HFF-Myc (cell line): ENCODE data around the gene TDRD1.

Experiments used
- DNase-seq: peaks from one replicate; pipeline ENCODE4 v3.0.0-alpha.2; 2011; ENCODE audit warnings: low read depth; ENCODE audit errors: extremely low read depth
- H3K4me3 ChIP-seq: replicated peaks from 2 replicates; pipeline ENCODE4 v1.5.1; 2011; ENCODE audit warnings: low read depth, mild to moderate bottlenecking, control low read depth, low read length
- TF ChIP-seq, protein P1 (sequence below): IDR thresholded peaks from 2 replicates; pipeline ENCODE4 v1.5.1; 2012; ENCODE audit warnings: mild to moderate bottlenecking, low read depth, low read length, control low read depth; ENCODE audit errors: missing control alignments

Gene TDRD1

GRCh38 chr10:114274616-114275453 lies 95.7 kb downstream of the TDRD1 start:
- TF ChIP-seq, protein P1, sequence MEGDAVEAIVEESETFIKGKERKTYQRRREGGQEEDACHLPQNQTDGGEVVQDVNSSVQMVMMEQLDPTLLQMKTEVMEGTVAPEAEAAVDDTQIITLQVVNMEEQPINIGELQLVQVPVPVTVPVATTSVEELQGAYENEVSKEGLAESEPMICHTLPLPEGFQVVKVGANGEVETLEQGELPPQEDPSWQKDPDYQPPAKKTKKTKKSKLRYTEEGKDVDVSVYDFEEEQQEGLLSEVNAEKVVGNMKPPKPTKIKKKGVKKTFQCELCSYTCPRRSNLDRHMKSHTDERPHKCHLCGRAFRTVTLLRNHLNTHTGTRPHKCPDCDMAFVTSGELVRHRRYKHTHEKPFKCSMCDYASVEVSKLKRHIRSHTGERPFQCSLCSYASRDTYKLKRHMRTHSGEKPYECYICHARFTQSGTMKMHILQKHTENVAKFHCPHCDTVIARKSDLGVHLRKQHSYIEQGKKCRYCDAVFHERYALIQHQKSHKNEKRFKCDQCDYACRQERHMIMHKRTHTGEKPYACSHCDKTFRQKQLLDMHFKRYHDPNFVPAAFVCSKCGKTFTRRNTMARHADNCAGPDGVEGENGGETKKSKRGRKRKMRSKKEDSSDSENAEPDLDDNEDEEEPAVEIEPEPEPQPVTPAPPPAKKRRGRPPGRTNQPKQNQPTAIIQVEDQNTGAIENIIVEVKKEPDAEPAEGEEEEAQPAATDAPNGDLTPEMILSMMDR: no peak
- no peak for DNase-seq
- no peak overlapping the region for H3K4me3 ChIP-seq

DNA sequence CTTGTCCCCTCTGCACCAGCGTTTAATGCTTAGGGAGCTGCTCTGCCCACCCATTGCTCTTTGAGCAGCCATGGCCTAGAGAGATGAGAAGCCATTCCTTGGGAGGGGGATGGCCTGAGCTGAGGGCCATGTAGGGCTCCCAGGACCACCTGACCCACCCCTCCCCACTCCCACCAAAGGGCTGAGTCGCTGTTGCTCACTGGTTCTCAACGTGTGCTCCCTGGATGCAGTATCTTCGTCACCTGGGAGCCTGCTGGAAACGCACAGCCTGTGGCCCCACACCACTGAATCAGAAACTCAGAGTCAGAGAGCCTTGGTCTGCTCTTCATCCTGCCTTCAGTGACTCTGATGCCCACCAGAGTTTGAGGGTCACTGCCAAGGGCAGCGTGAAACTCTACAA lies 96.9 kb downstream of the TDRD1 start:
- DNase-seq: no peak
- TF ChIP-seq, protein P1: no peak
- H3K4me3 ChIP-seq: no peak overlapping the region

DNA sequence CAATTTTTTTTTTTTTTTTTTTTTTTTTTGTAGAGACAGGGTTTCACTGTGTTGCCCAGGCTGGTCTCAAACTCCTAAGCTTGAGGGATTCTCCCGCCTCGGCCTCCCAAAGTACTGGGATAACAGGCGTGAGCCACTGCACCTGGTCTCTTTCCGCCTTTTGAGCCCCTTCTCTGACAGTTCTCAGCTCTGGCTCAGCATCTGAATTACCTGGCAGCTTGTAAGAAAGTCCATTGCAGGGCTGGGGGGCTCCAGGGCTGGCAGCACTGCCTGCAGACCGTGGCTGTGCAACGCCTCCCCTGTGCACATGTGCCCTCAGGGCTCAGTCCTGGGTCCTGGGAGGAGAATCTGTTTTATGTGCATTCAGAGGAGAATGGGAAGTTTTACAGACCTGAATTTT lies 97.5 kb downstream of the TDRD1 start:
- no peak overlapping the region for H3K4me3 ChIP-seq
- TF ChIP-seq, protein P1: no peak
- DNase-seq: no peak

GRCh38 chr10:114278140-114278883 lies 99.2 kb downstream of the TDRD1 start:
- H3K4me3 ChIP-seq: no peak overlapping the region
- TF ChIP-seq, protein P1: no peak
- DNase-seq: no peak

DNA sequence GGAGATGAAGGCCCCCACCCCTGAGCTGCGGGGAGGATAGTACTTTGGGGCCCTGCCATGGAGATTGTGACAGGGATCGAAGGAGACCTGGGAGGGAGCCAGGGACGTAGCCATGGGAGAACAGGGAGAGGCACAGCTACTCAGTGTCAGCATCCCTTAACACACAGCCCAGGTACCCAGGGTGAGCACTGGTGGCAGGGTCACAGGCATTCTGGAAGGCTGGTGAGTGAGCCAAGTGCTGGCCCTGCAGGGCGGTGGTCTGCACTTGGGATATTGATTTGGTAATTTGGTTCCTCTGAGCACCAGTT lies 99.7 kb downstream of the TDRD1 start:
- no peak overlapping the region for H3K4me3 ChIP-seq
- TF ChIP-seq, protein P1: no peak
- DNase-seq: no peak

DNA sequence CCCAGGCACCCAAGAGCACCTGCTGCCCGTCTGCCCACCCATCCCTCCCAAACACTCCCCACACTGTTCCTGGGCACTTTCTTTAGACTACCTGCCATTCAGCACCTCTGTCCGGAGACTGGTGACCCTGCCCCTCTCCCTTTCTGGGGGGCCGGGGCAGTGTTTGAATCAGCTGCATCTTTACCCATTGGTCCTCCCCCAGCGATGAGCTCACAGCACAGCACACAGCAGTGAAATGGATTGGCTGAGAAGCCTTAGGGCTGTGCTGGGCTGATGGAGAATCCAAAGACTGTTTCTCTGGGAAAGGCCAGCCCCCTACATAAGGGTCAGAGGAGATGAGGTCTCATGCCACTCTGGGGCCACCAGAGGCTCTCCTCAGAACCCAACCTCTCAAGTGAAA lies 100.1 kb downstream of the TDRD1 start:
- TF ChIP-seq, protein P1: no peak
- no peak for DNase-seq

More for the DNA sequence above, 100.1 kb downstream of the TDRD1 start:
- no peak overlapping the region for H3K4me3 ChIP-seq
